Stimulated activated CD8-positive, alpha-beta memory T cell treated with anti-CD3 and anti-CD28 coated beads, Interleukin-7, amount 100 ng/mL, for 1 hour (primary cell): Measurements from ENCODE around the gene LRP4.
A peak's percentile ranks its signal among the peaks of the same experiment; 100 is the strongest.

ENCODE experiments used
- DNase-seq, 2 donors: peaks; one replicate each; pipeline ENCODE4 v3.0.0-alpha.2; 2020; ENCODE audit warnings: low read depth in 2 of 2

LRP4 gene

GRCh38 chr11:46850829-46851380 is 67.4 kb downstream of the LRP4 start:
- no peak for DNase-seq

- no peak for DNase-seq
These were observed 68.7 kb downstream of the LRP4 start for GRCh38 chr11:46849631-46850030.

GRCh38 chr11:46846510-46846830 is 71.9 kb downstream of the LRP4 start:
- no peak for DNase-seq

GRCh38 chr11:46845740-46846509 is 72.4 kb downstream of the LRP4 start, which contains the start of gene CKAP5:
Gene CKAP5 (minus strand): TSS chr11:46846280. CDS start chr11:46821231, 25,049 bp downstream.
- DNase-seq: peak; percentile 67 to 74

- no peak for DNase-seq
These were observed 73.0 kb downstream of the LRP4 start for GRCh38 chr11:46845440-46845739.

GRCh38 chr11:46840116-46840515 is 78.2 kb downstream of the LRP4 start:
- DNase-seq: no peak

GRCh38 chr11:46838501-46838900 is 79.8 kb downstream of the LRP4 start:
- DNase-seq: no peak

- no peak for DNase-seq
These were observed 80.5 kb downstream of the LRP4 start for GRCh38 chr11:46837860-46838259.

GRCh38 chr11:46836870-46837269 is 81.5 kb downstream of the LRP4 start:
- DNase-seq: no peak

GRCh38 chr11:46836431-46836830 is 81.9 kb downstream of the LRP4 start:
- no peak for DNase-seq

GRCh38 chr11:46835897-46836296 is 82.5 kb downstream of the LRP4 start:
- no peak for DNase-seq

- no peak for DNase-seq
These were observed 83.5 kb downstream of the LRP4 start for GRCh38 chr11:46834821-46835220.

- no peak for DNase-seq
These were observed 85.7 kb downstream of the LRP4 start for GRCh38 chr11:46832511-46833214.

- DNase-seq: no peak
These were observed 90.4 kb downstream of the LRP4 start for GRCh38 chr11:46827995-46828394.

GRCh38 chr11:46826310-46827044 is 91.9 kb downstream of the LRP4 start:
- DNase-seq: peak; percentile 49 to 56

- DNase-seq: no peak
These were observed 109.4 kb downstream of the LRP4 start for GRCh38 chr11:46808799-46809431.
